Measurements from ENCODE around the gene SH3D19.

DNA sequence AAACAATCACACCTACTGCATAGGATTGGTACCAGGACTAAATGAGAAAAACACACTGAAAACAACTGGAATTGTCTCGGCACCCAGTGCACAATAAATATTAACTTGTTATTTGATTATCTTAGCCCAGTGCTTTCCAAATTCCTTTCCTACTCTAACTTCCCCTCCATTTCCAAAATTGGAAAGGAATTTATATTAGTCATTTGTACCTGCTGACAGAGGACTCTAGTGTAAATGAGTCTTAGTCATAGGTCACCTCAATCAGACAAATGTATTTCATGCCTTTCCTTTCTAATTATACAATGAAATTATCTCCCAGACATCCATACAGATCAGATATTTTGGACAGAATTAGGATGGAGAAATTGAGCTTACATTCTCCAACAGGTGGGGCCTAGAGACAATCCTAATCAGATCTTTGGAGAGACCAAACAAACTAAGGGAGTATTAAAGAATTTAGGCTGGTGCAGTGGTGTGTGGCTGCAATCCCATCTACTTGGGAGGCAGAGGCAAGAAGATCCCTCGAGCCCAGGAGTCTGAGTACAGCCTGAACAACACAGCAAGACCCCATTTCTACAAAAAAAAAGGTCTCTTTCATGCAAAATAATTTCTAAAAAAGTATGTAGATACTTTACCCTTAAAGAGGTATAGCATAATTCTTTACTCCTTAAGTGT lies 10.1 kb downstream of the SH3D19 start:
- TF ChIP-seq, protein P1, sequence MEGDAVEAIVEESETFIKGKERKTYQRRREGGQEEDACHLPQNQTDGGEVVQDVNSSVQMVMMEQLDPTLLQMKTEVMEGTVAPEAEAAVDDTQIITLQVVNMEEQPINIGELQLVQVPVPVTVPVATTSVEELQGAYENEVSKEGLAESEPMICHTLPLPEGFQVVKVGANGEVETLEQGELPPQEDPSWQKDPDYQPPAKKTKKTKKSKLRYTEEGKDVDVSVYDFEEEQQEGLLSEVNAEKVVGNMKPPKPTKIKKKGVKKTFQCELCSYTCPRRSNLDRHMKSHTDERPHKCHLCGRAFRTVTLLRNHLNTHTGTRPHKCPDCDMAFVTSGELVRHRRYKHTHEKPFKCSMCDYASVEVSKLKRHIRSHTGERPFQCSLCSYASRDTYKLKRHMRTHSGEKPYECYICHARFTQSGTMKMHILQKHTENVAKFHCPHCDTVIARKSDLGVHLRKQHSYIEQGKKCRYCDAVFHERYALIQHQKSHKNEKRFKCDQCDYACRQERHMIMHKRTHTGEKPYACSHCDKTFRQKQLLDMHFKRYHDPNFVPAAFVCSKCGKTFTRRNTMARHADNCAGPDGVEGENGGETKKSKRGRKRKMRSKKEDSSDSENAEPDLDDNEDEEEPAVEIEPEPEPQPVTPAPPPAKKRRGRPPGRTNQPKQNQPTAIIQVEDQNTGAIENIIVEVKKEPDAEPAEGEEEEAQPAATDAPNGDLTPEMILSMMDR (IDR thresholded peaks at IDR 0.05; ENCODE audit: borderline replicate concordance, extremely low read depth, low read length, poor library complexity, severe bottlenecking) = no peak
- no peak for TF ChIP-seq EZH2 (IDR thresholded peaks at IDR 0.05; ENCODE audit: borderline replicate concordance, low read depth, low read length, severe bottlenecking)
